SK-N-SH (cell line): ENCODE data around the gene GPRC5A. TPM values are rescaled to one million over a fixed set of nuclear protein-coding genes. Genes with fewer than 3 reads are reported as not detected.

ENCODE experiments used
- CTCF ChIA-PET: fragments of 300-600, 350-600 bp; formaldehyde crosslinking; extraction: SDS; loops from one replicate; lab custom pipeline; 2021; lab: Yijun Ruan, JAX
- POLR2A ChIA-PET: fragments of 350-600 bp; sonication (Branson Sonifier 250); formaldehyde crosslinking; extraction: SDS; loops from one replicate; lab custom pipeline; 2020; ENCODE audit warnings: antibody characterized with exemption, inconsistent platforms; lab: Yijun Ruan, JAX
- DNase-seq: peaks from one replicate; pipeline ENCODE4 v3.0.0; 2012
- H2AFZ ChIP-seq: fragments of 200-600 bp; sonication (generic); 2 replicates; pipeline ENCODE4 v1.8.1; 2016; ENCODE audit warnings: antibody characterized with exemption, mild to moderate bottlenecking, low read depth
- H3F3A ChIP-seq: fragments of 200-600 bp; sonication (generic); replicated peaks from 2 replicates; pipeline ENCODE3; 2016; ENCODE audit warnings: antibody characterized with exemption, mild to moderate bottlenecking; ENCODE audit not compliant: insufficient read depth
- H3K27ac ChIP-seq, 2 experiments: fragments of 200-500 bp in 1 of 2; fragments of 200-600 bp in 1 of 2; sonication (Bioruptor generic) in 1 of 2; sonication (generic), shearing (Covaris generic) in 1 of 2; 2 replicates each; pipeline versions ENCODE4 v1.5.1 to v1.6.1; 2014 to 2016; ENCODE audit warnings: low read depth in 2 of 2, inconsistent platforms in 1 of 2, low read length in 1 of 2, mild to moderate bottlenecking in 1 of 2, mixed read lengths in 1 of 2
- H3K27me3 ChIP-seq: fragments of 200-600 bp; sonication (generic), shearing (Covaris generic); 2 replicates; pipeline ENCODE4 v1.6.1; 2016; ENCODE audit warnings: mixed run types; ENCODE audit not compliant: insufficient read depth
- H3K36me3 ChIP-seq, 2 experiments: fragments of 200-500 bp in 1 of 2; fragments of 200-600 bp in 1 of 2; sonication (Bioruptor generic) in 1 of 2; sonication (generic) in 1 of 2; replicated peaks in 1 of 2; 2 replicates each; pipeline versions ENCODE3 to v1.5.1; 2014 to 2016; ENCODE audit warnings: low read length in 1 of 2, mild to moderate bottlenecking in 1 of 2; ENCODE audit not compliant: insufficient read depth in 2 of 2, control insufficient read depth in 1 of 2
- H3K4me1 ChIP-seq, 2 experiments: fragments of 200-500 bp in 1 of 2; fragments of 200-600 bp in 1 of 2; sonication (Bioruptor generic) in 1 of 2; sonication (generic), shearing (Covaris generic) in 1 of 2; 2 replicates each; pipeline versions ENCODE4 v1.5.1 to v1.6.1; 2014 to 2016; ENCODE audit warnings: low read depth in 1 of 2, low read length in 1 of 2, mixed run types in 1 of 2; ENCODE audit not compliant: insufficient read depth in 2 of 2, control insufficient read depth in 1 of 2
- H3K4me2 ChIP-seq: fragments of 200-600 bp; sonication (generic), shearing (Covaris generic); 2 replicates; pipeline ENCODE4 v1.6.1; 2017; ENCODE audit warnings: mixed run types
- H3K4me3 ChIP-seq, 2 experiments: fragments of 200-500 bp in 1 of 2; fragments of 200-600 bp in 1 of 2; sonication (Bioruptor generic) in 1 of 2; sonication (generic), shearing (Covaris generic) in 1 of 2; 2 replicates each; pipeline versions ENCODE4 v1.5.1 to v1.8.1; 2014 to 2016; ENCODE audit warnings: low read depth in 2 of 2, inconsistent platforms in 1 of 2, low read length in 1 of 2, mild to moderate bottlenecking in 1 of 2, mixed read lengths in 1 of 2, moderate library complexity in 1 of 2
- H3K79me2 ChIP-seq: fragments of 200-600 bp; sonication (generic); 2 replicates; pipeline ENCODE4 v1.8.1; 2017; ENCODE audit warnings: mild to moderate bottlenecking; ENCODE audit not compliant: insufficient read depth
- H3K9ac ChIP-seq: fragments of 200-600 bp; sonication (generic); 2 replicates; pipeline ENCODE4 v1.6.1; 2017; ENCODE audit warnings: mixed run types
- H3K9me2 ChIP-seq: fragments of 200-600 bp; sonication (generic); 2 replicates; pipeline ENCODE4 v1.6.1; 2017; ENCODE audit warnings: mixed run types
- H3K9me3 ChIP-seq: fragments of 200-600 bp; sonication (generic); 2 replicates; pipeline ENCODE4 v1.6.1; 2017; ENCODE audit warnings: mixed run types, mild to moderate bottlenecking, moderate library complexity
- H4K20me1 ChIP-seq: fragments of 200-600 bp; sonication (generic); 2 replicates; pipeline ENCODE4 v1.6.1; 2017; ENCODE audit warnings: mild to moderate bottlenecking, mixed run types; ENCODE audit not compliant: insufficient read depth
- CHD2 ChIP-seq: fragments of 150-350 bp; IDR thresholded peaks from 2 replicates; pipeline ENCODE4 v1.6.1; 2018; ENCODE audit warnings: low read length; ENCODE audit not compliant: partially characterized antibody
- EZH2phosphoT487 ChIP-seq: fragments of 200-600 bp; sonication (generic); IDR thresholded peaks from 2 replicates; pipeline ENCODE4 v1.6.1; 2017; ENCODE audit warnings: low read depth, mixed run types, mild to moderate bottlenecking, antibody characterized with exemption, moderate library complexity, borderline replicate concordance
- FOSL2 ChIP-seq: IDR thresholded peaks from 2 replicates; pipeline ENCODE4 v1.4.0; 2012; ENCODE audit warnings: low read depth, mild to moderate bottlenecking, moderate library complexity, borderline replicate concordance
- FOXJ3 ChIP-seq: sonication (generic); formaldehyde crosslinking; IDR thresholded peaks from 2 replicates; pipeline ENCODE4 v1.5.1; 2020; ENCODE audit warnings: mild to moderate bottlenecking, missing genetic modification reagents
- FOXM1 ChIP-seq: IDR thresholded peaks from 2 replicates; pipeline ENCODE4 v1.4.0; 2012; ENCODE audit warnings: low read depth, mild to moderate bottlenecking
- GABPA ChIP-seq: IDR thresholded peaks from 2 replicates; pipeline ENCODE4 v1.4.0; 2012; ENCODE audit warnings: low read depth, mild to moderate bottlenecking
- GATA2 ChIP-seq: sonication (generic); formaldehyde crosslinking; IDR thresholded peaks from 2 replicates; pipeline ENCODE4 v1.5.0; 2020; ENCODE audit warnings: mild to moderate bottlenecking, missing genetic modification reagents
- IRF3 ChIP-seq: fragments of 150-350 bp; IDR thresholded peaks from 2 replicates; pipeline ENCODE4 v1.6.1; 2016; ENCODE audit warnings: mild to moderate bottlenecking, low read depth, low read length
- JUND ChIP-seq: IDR thresholded peaks from 2 replicates; pipeline ENCODE4 v1.4.0; 2012
- MXI1 ChIP-seq: IDR thresholded peaks from 2 replicates; pipeline ENCODE4 v1.6.1; 2012; ENCODE audit warnings: mild to moderate bottlenecking, low read depth, low read length, improper control_type of control experiment
- NFIC ChIP-seq: IDR thresholded peaks from 2 replicates; pipeline ENCODE4 v1.4.0; 2012; ENCODE audit warnings: borderline replicate concordance
- NRF1 ChIP-seq: IDR thresholded peaks from 2 replicates; pipeline ENCODE4 v1.6.1; 2012; ENCODE audit warnings: low read depth, mild to moderate bottlenecking, low read length
- RCOR1 ChIP-seq: fragments of 150-350 bp; IDR thresholded peaks from 2 replicates; pipeline ENCODE4 v1.6.1; 2017; ENCODE audit warnings: antibody characterized with exemption, low read length
- REST ChIP-seq: IDR thresholded peaks from 2 replicates; pipeline ENCODE4 v1.6.1; 2012; ENCODE audit warnings: mild to moderate bottlenecking, low read depth, low read length, moderate library complexity
- RXRA ChIP-seq: IDR thresholded peaks from 2 replicates; pipeline ENCODE4 v1.4.0; 2012; ENCODE audit warnings: low read depth, mild to moderate bottlenecking, borderline replicate concordance
- SIN3A ChIP-seq: IDR thresholded peaks from 2 replicates; pipeline ENCODE4 v1.6.1; 2012; ENCODE audit warnings: low read depth, mild to moderate bottlenecking, low read length, moderate library complexity, borderline replicate concordance
- TCF12 ChIP-seq: IDR thresholded peaks from 2 replicates; pipeline ENCODE4 v1.4.0; 2012
- YY1 ChIP-seq: IDR thresholded peaks from 2 replicates; pipeline ENCODE4 v1.4.0; 2012; ENCODE audit warnings: low read depth, mild to moderate bottlenecking
- WGBS: methylation state at CpG from one replicate; pipeline ENCODE4 v1.1.6; 2017; ENCODE audit warnings: low lambda C conversion rate; 5-methylcytosine and 5-hydroxymethylcytosine counted together
- polyA plus RNA-seq, 3 experiments: library from polyadenylated mRNA; depleted of rRNA; stranded (reverse); fragments of >200 nt; gene quantifications; 2 replicates each; pipeline ENCODE4 v1.2.3, GENCODE V29; 2012
- TF ChIP-seq, protein P1 (sequence below): fragments of 150-350 bp; IDR thresholded peaks from 2 replicates; pipeline ENCODE4 v1.6.1; 2017; ENCODE audit warnings: antibody characterized with exemption, low read length, low read depth, borderline replicate concordance
- TF ChIP-seq, protein P2 (sequence below): IDR thresholded peaks from 2 replicates; pipeline ENCODE4 v1.4.0; 2012; ENCODE audit warnings: low read depth, borderline replicate concordance

Gene GPRC5A
- polyA plus RNA-seq, 1 of the 3 experiments (the other 2 are of a cell fraction): 12.7 TPM

GRCh38 chr12:12912711-12913110, 21.3 kb downstream of the GPRC5A start:
- WGBS: 89% methylated on average over 5 of the region's 5 CpGs
- CTCF ChIA-PET: interaction anchor here (5.6 kb wide), 1 partner anchor 298 kb away, joined by 129 read pairs; no protein-coding TSS in a partner anchor
- no peaks in the 10 kb centered on the region for H3K36me3 ChIP-seq
- TF ChIP-seq IRF3 (no peak), NFIC (no peak), FOXM1 (no peak), NRF1 (no peak), RCOR1 (no peak), JUND (no peak), GATA2 (CRISPR knock-in tag) (no peak), REST (no peak), FOSL2 (no peak), CHD2 (no peak), GABPA (no peak), TCF12 (no peak), FOXJ3 (CRISPR knock-in tag) (no peak), EZH2phosphoT487 (no peak), RXRA (no peak), YY1 (no peak), SIN3A (no peak), MXI1 (no peak)
- TF ChIP-seq, protein P1, sequence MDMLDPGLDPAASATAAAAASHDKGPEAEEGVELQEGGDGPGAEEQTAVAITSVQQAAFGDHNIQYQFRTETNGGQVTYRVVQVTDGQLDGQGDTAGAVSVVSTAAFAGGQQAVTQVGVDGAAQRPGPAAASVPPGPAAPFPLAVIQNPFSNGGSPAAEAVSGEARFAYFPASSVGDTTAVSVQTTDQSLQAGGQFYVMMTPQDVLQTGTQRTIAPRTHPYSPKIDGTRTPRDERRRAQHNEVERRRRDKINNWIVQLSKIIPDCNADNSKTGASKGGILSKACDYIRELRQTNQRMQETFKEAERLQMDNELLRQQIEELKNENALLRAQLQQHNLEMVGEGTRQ: no peak
- TF ChIP-seq, protein P2, sequence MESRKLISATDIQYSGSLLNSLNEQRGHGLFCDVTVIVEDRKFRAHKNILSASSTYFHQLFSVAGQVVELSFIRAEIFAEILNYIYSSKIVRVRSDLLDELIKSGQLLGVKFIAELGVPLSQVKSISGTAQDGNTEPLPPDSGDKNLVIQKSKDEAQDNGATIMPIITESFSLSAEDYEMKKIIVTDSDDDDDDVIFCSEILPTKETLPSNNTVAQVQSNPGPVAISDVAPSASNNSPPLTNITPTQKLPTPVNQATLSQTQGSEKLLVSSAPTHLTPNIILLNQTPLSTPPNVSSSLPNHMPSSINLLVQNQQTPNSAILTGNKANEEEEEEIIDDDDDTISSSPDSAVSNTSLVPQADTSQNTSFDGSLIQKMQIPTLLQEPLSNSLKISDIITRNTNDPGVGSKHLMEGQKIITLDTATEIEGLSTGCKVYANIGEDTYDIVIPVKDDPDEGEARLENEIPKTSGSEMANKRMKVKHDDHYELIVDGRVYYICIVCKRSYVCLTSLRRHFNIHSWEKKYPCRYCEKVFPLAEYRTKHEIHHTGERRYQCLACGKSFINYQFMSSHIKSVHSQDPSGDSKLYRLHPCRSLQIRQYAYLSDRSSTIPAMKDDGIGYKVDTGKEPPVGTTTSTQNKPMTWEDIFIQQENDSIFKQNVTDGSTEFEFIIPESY: no peak
- TF ChIP-seq, all 33 proteins: peak for 0
- no peak overlapping the region for H2AFZ ChIP-seq
- H3K79me2 ChIP-seq: no peaks in the 10 kb centered on the region
- no peak for DNase-seq
- POLR2A ChIA-PET: no interaction called here
- H4K20me1 ChIP-seq: no peaks in the 10 kb centered on the region
- H3K4me1 ChIP-seq: no peaks in the 10 kb centered on the region; a peak in 1 of 4 replicates
- no peak overlapping the region for H3K9ac ChIP-seq
- no peaks in the 10 kb centered on the region for H3F3A ChIP-seq
- no peak overlapping the region for H3K27ac ChIP-seq
- H3K9me2 ChIP-seq: no peaks in the 10 kb centered on the region
- H3K4me3 ChIP-seq: no peak overlapping the region
- no peaks in the 10 kb centered on the region for H3K27me3 ChIP-seq
- no peaks in the 10 kb centered on the region for H3K9me3 ChIP-seq
- H3K4me2 ChIP-seq: no peak overlapping the region
